ENCODE measurements around the gene SGPP2.
A peak's percentile ranks its signal among the peaks of the same experiment; 100 is the strongest.

SGPP2 gene

GRCh38 chr2:222514901-222515300, 90.6 kb downstream of the SGPP2 start:
- ChIA-PET POLR2A (no interaction called here), CTCF (no interaction called here)
- Histone ChIP-seq H3K27ac (ENCODE audit: extremely low read depth, low read depth, low read length) (no peak overlapping the region), H3K4me1 (ENCODE audit: control insufficient read depth, insufficient read depth, low read length) (no peaks in the 10 kb centered on the region), H3K9me3 (ENCODE audit: control insufficient read depth, insufficient read depth, low read depth, low read length) (no peaks in the 10 kb centered on the region; the same call in 1 of the 2 replicates), H3K4me3 (ENCODE audit: low read depth, low read length) (no peak overlapping the region), H3K36me3 (ENCODE audit: control insufficient read depth in 2 of 2, insufficient read depth in 1 of 2, low read length in 2 of 2) (no peaks in the 10 kb centered on the region; a peak in 1 of 3 replicates)
- no peak for TF ChIP-seq ZNF433 (tag by site-specific recombination; IDR thresholded peaks at IDR 0.05; ENCODE audit: low read depth)
- no peak for TF ChIP-seq ZNF335 (tag by site-specific recombination; conservative IDR thresholded peaks at IDR 0.05)
- TF ChIP-seq ZNF555 (tag by site-specific recombination; conservative IDR thresholded peaks at IDR 0.05) = no peak
- no peak for TF ChIP-seq ZNF169 (tag by site-specific recombination; IDR thresholded peaks at IDR 0.05)
- TF ChIP-seq ZNF768 (tag by site-specific recombination; IDR thresholded peaks at IDR 0.05) = no peak
- TF ChIP-seq ZNF148 (tag by site-specific recombination; IDR thresholded peaks at IDR 0.05; ENCODE audit: borderline replicate concordance) = no peak
- no peak for TF ChIP-seq ZNF558 (tag by site-specific recombination; IDR thresholded peaks at IDR 0.05)
- TF ChIP-seq, protein P1, sequence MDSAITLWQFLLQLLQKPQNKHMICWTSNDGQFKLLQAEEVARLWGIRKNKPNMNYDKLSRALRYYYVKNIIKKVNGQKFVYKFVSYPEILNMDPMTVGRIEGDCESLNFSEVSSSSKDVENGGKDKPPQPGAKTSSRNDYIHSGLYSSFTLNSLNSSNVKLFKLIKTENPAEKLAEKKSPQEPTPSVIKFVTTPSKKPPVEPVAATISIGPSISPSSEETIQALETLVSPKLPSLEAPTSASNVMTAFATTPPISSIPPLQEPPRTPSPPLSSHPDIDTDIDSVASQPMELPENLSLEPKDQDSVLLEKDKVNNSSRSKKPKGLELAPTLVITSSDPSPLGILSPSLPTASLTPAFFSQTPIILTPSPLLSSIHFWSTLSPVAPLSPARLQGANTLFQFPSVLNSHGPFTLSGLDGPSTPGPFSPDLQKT (IDR thresholded peaks at IDR 0.05; ENCODE audit: borderline replicate concordance, low read depth, low read length) = no peak
- TF ChIP-seq ZNF571 (tag by site-specific recombination; IDR thresholded peaks at IDR 0.05) = no peak
- TF ChIP-seq ZNF549 (tag by site-specific recombination; IDR thresholded peaks at IDR 0.05) = no peak
- no peak for TF ChIP-seq ZNF654 (tag by site-specific recombination; IDR thresholded peaks at IDR 0.05; ENCODE audit: low read depth)
- TF ChIP-seq ZNF280C (tag by site-specific recombination; IDR thresholded peaks at IDR 0.05) = no peak
- no peak for TF ChIP-seq ZSCAN23 (tag by site-specific recombination; IDR thresholded peaks at IDR 0.05)
- TF ChIP-seq ZNF121 (tag by site-specific recombination; IDR thresholded peaks at IDR 0.05) = no peak

GRCh38 chr2:222518570-222519381, 94.4 kb downstream of the SGPP2 start:
- ChIA-PET CTCF (no interaction called here), POLR2A (no interaction called here)
- H3K36me3 ChIP-seq (ENCODE audit: control insufficient read depth in 2 of 2, insufficient read depth in 1 of 2, low read length in 2 of 2) = no peaks in the 10 kb centered on the region; a peak in 1 of 3 replicates
- H3K4me3 ChIP-seq (ENCODE audit: low read depth, low read length) = no peak overlapping the region
- no peaks in the 10 kb centered on the region for H3K4me1 ChIP-seq (ENCODE audit: control insufficient read depth, insufficient read depth, low read length)
- no peaks in the 10 kb centered on the region for H3K9me3 ChIP-seq (ENCODE audit: control insufficient read depth, insufficient read depth, low read depth, low read length)
- H3K27ac ChIP-seq (ENCODE audit: extremely low read depth, low read depth, low read length) = no peak overlapping the region
- TF ChIP-seq ZNF596 (tag by site-specific recombination; IDR thresholded peaks at IDR 0.05) (0 out of 2 replicates have a peak, but pooled peaks have one; percentile 28), ZNF707 (tag by site-specific recombination; IDR thresholded peaks at IDR 0.05) (no peak), SP7 (tag by site-specific recombination; IDR thresholded peaks at IDR 0.05) (peak; percentile 73), AEBP2 (tag by site-specific recombination; IDR thresholded peaks at IDR 0.05; ENCODE audit: borderline replicate concordance) (no peak)
- TF ChIP-seq, protein P2, sequence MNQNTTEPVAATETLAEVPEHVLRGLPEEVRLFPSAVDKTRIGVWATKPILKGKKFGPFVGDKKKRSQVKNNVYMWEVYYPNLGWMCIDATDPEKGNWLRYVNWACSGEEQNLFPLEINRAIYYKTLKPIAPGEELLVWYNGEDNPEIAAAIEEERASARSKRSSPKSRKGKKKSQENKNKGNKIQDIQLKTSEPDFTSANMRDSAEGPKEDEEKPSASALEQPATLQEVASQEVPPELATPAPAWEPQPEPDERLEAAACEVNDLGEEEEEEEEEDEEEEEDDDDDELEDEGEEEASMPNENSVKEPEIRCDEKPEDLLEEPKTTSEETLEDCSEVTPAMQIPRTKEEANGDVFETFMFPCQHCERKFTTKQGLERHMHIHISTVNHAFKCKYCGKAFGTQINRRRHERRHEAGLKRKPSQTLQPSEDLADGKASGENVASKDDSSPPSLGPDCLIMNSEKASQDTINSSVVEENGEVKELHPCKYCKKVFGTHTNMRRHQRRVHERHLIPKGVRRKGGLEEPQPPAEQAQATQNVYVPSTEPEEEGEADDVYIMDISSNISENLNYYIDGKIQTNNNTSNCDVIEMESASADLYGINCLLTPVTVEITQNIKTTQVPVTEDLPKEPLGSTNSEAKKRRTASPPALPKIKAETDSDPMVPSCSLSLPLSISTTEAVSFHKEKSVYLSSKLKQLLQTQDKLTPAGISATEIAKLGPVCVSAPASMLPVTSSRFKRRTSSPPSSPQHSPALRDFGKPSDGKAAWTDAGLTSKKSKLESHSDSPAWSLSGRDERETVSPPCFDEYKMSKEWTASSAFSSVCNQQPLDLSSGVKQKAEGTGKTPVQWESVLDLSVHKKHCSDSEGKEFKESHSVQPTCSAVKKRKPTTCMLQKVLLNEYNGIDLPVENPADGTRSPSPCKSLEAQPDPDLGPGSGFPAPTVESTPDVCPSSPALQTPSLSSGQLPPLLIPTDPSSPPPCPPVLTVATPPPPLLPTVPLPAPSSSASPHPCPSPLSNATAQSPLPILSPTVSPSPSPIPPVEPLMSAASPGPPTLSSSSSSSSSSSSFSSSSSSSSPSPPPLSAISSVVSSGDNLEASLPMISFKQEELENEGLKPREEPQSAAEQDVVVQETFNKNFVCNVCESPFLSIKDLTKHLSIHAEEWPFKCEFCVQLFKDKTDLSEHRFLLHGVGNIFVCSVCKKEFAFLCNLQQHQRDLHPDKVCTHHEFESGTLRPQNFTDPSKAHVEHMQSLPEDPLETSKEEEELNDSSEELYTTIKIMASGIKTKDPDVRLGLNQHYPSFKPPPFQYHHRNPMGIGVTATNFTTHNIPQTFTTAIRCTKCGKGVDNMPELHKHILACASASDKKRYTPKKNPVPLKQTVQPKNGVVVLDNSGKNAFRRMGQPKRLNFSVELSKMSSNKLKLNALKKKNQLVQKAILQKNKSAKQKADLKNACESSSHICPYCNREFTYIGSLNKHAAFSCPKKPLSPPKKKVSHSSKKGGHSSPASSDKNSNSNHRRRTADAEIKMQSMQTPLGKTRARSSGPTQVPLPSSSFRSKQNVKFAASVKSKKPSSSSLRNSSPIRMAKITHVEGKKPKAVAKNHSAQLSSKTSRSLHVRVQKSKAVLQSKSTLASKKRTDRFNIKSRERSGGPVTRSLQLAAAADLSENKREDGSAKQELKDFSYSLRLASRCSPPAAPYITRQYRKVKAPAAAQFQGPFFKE (tag by site-specific recombination; IDR thresholded peaks at IDR 0.05; ENCODE audit: borderline replicate concordance) = no peak
